CD4-positive, alpha-beta T cell treated with Interleukin-6 at 100 ng/mL for 8 hours (primary cell): ENCODE results near the gene ABHD5.
A peak's percentile ranks its signal among the peaks of the same experiment; 100 is the strongest.
"Not testable (repeated sequence)": the region's sequence is repeated elsewhere in the genome, so short reads cannot be mapped to it uniquely, and the experiment has no call there.

Source experiments
- DNase-seq: peaks from one replicate; pipeline ENCODE4 v3.0.0-alpha.2; 2020; ENCODE audit warnings: mixed read lengths, low spot score

Gene ABHD5

GRCh38 chr3:43690400-43691119 is at the start of gene ABHD5:
Gene ABHD5 (plus strand): TSS chr3:43690938. CDS start chr3:43690993, 55 bp downstream.
- DNase-seq = peak; percentile 93

- DNase-seq = no peak
Observed at GRCh38 chr3:43641306-43642114, 49.2 kb upstream of the ABHD5 start.

GRCh38 chr3:43644443-43644842 is 46.3 kb upstream of the ABHD5 start:
- DNase-seq = no peak

- DNase-seq = no peak
Observed at GRCh38 chr3:43647331-43648166, 43.2 kb upstream of the ABHD5 start.

GRCh38 chr3:43648957-43649356 is 41.8 kb upstream of the ABHD5 start:
- no peak for DNase-seq

- DNase-seq = no peak
Observed at GRCh38 chr3:43649365-43649968, 41.3 kb upstream of the ABHD5 start.

GRCh38 chr3:43650345-43650744 is 40.4 kb upstream of the ABHD5 start:
- DNase-seq = no peak

- DNase-seq = not testable (repeated sequence)
Observed at GRCh38 chr3:43656390-43656789, 34.3 kb upstream of the ABHD5 start.

GRCh38 chr3:43659250-43659880 is 31.4 kb upstream of the ABHD5 start:
- DNase-seq = no peak

GRCh38 chr3:43661376-43661775 is 29.4 kb upstream of the ABHD5 start:
- DNase-seq = not testable (repeated sequence)

GRCh38 chr3:43665011-43665410 is 25.7 kb upstream of the ABHD5 start:
- not testable (repeated sequence) for DNase-seq

GRCh38 chr3:43670635-43671522 is 19.9 kb upstream of the ABHD5 start:
- no peak for DNase-seq

- no peak for DNase-seq
Observed at GRCh38 chr3:43674345-43675085, 16.2 kb upstream of the ABHD5 start.

GRCh38 chr3:43675593-43675992 is 15.1 kb upstream of the ABHD5 start:
- DNase-seq = no peak

GRCh38 chr3:43676441-43676840 is 14.3 kb upstream of the ABHD5 start:
- no peak for DNase-seq

GRCh38 chr3:43678375-43678774 is 12.4 kb upstream of the ABHD5 start:
- not testable (repeated sequence) for DNase-seq

- DNase-seq = not testable (repeated sequence)
Observed at GRCh38 chr3:43678887-43679449, 11.8 kb upstream of the ABHD5 start.

GRCh38 chr3:43680857-43681256 is 9.9 kb upstream of the ABHD5 start:
- not testable (repeated sequence) for DNase-seq

- DNase-seq = no peak
Observed at GRCh38 chr3:43684944-43685343, 5.8 kb upstream of the ABHD5 start.
